ENCODE results near the gene BAIAP2L2.
"Not testable (repeated sequence)": the region's sequence is repeated elsewhere in the genome, so short reads cannot be mapped to it uniquely, and the experiment has no call there.

Gene BAIAP2L2, protein sequence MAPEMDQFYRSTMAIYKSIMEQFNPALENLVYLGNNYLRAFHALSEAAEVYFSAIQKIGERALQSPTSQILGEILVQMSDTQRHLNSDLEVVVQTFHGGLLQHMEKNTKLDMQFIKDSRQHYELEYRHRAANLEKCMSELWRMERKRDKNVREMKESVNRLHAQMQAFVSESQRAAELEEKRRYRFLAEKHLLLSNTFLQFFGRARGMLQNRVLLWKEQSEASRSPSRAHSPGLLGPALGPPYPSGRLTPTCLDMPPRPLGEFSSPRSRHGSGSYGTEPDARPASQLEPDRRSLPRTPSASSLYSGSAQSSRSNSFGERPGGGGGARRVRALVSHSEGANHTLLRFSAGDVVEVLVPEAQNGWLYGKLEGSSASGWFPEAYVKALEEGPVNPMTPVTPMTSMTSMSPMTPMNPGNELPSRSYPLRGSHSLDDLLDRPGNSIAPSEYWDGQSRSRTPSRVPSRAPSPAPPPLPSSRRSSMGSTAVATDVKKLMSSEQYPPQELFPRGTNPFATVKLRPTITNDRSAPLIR

DNA sequence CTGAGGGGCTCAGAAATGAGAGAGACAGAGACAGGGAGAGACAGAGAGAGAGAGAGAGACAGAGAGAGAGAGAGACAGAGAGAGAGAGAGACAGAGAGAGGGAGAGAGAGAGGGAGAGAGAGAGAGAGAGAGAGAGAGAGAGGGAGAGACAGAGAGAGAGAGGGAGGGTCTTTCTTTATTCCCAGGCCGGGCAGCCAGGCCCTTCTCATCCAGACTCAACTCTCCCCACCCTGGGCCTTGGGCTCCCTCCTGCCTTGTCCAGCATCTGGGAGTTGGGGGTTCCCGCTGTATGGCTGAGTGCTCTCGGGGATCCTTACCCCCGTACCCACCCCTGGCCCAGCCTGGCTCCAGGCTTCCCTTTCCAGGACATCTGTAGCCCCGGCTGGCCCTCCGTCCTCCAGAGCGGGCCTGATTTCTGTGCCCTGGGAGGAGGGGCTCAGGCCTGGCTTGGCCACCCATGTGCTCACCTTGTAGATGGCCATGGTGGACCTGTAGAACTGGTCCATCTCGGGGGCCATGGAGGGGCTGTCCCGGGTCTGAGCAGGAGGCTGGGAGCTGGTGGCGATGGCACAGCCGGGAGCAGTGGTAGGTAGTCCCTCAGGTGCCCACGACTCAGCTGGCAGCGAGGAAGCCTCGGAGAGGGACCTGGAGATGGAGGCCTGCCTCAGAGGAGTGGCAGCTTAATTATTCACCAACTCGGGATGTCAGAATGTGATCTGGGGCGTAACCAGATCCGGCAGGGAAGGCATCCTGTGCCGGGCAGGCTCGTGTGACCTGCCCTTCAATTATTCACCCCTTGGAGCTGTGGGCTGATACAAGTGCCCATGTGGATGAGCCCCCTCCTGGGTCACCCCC is at the start of gene BAIAP2L2:
Gene BAIAP2L2, minus strand, starts transcription at position 677 of the 855 bp plus-strand sequence. Its CDS starts 159 bp downstream, at position 518.
- DNase-seq (ENCODE audit: low read depth, low spot score), result no peak
- no peaks in the 10 kb centered on the region for H3K9me3 ChIP-seq (ENCODE audit: control insufficient read depth, insufficient read depth, low read length)
- peaks cover 5% of the 10 kb centered on the region; the same call in 1 of the 2 replicates for H3K4me1 ChIP-seq (ENCODE audit: control insufficient read depth, insufficient read depth, low read length)
- WGBS (ENCODE audit: insufficient coverage, insufficient read length), result no CpG with 5 or more reads among the region's 19 CpGs
- H3K27ac ChIP-seq (ENCODE audit: low read length), result no peak within 1 kb of the TSS
- no peaks in the 10 kb centered on the region for H3K27me3 ChIP-seq (ENCODE audit: control insufficient read depth, insufficient read depth, low read length)
- H3K4me3 ChIP-seq (ENCODE audit: low read length), result no peak within 1 kb of the TSS
- H3K36me3 ChIP-seq (ENCODE audit: control insufficient read depth, insufficient read depth, low read length), result no peaks in the 10 kb centered on the region; the same call in 1 of the 2 replicates

DNA sequence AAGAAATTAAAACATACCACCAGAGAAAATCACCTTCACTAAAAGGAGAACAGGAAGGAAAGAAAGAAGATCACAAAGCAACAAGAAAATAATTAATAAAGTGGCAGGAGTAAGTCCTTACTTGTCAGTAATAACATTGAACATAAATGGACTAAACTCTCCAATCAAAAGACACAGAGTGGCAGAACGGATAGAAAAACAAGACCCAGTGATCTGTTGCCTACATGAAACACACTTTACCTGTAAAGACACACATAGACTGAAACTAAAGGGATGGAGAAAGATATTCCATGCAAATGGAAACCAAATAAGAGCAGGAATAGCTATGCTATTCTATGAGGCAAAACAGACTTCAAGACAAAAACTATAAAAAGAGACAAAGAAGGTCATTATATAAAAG is 45.2 kb upstream of the BAIAP2L2 start:
- DNase-seq (ENCODE audit: low read depth, low spot score), result no peak
- no peak overlapping the region for H3K27ac ChIP-seq (ENCODE audit: low read length)
- H3K4me1 ChIP-seq (ENCODE audit: control insufficient read depth, insufficient read depth, low read length), result no peaks in the 10 kb centered on the region
- no CpG with 5 or more reads among the region's 1 CpG for whole genome bisulfite sequencing (ENCODE audit: insufficient coverage, insufficient read length)
- H3K9me3 ChIP-seq (ENCODE audit: control insufficient read depth, insufficient read depth, low read length), result no peaks in the 10 kb centered on the region
- no peaks in the 10 kb centered on the region for H3K27me3 ChIP-seq (ENCODE audit: control insufficient read depth, insufficient read depth, low read length)
- no peak overlapping the region for H3K4me3 ChIP-seq (ENCODE audit: low read length)
- no peaks in the 10 kb centered on the region for H3K36me3 ChIP-seq (ENCODE audit: control insufficient read depth, insufficient read depth, low read length)

GRCh38 chr22:38154563-38154915 is 44.1 kb upstream of the BAIAP2L2 start:
- not testable (repeated sequence) for H3K27ac ChIP-seq (ENCODE audit: low read length); H3K36me3 ChIP-seq (ENCODE audit: control insufficient read depth, insufficient read depth, low read length); H3K4me1 ChIP-seq (ENCODE audit: control insufficient read depth, insufficient read depth, low read length); H3K4me3 ChIP-seq (ENCODE audit: low read length); H3K9me3 ChIP-seq (ENCODE audit: control insufficient read depth, insufficient read depth, low read length); H3K27me3 ChIP-seq (ENCODE audit: control insufficient read depth, insufficient read depth, low read length); DNase-seq (ENCODE audit: low read depth, low spot score)
- WGBS (ENCODE audit: insufficient coverage, insufficient read length), result no CpG with 5 or more reads among the region's 1 CpG

- H3K27me3 ChIP-seq (ENCODE audit: control insufficient read depth, insufficient read depth, low read length), result no peaks in the 10 kb centered on the region
- DNase-seq (ENCODE audit: low read depth, low spot score), result no peak
- no peaks in the 10 kb centered on the region for H3K9me3 ChIP-seq (ENCODE audit: control insufficient read depth, insufficient read depth, low read length)
- no peak overlapping the region for H3K4me3 ChIP-seq (ENCODE audit: low read length)
- no peaks in the 10 kb centered on the region for H3K4me1 ChIP-seq (ENCODE audit: control insufficient read depth, insufficient read depth, low read length)
- no CpG with 5 or more reads among the region's 4 CpGs for WGBS (ENCODE audit: insufficient coverage, insufficient read length)
- no peaks in the 10 kb centered on the region for H3K36me3 ChIP-seq (ENCODE audit: control insufficient read depth, insufficient read depth, low read length)
- no peak overlapping the region for H3K27ac ChIP-seq (ENCODE audit: low read length)
Observed at GRCh38 chr22:38153821-38154562, 43.5 kb upstream of the BAIAP2L2 start.

DNA sequence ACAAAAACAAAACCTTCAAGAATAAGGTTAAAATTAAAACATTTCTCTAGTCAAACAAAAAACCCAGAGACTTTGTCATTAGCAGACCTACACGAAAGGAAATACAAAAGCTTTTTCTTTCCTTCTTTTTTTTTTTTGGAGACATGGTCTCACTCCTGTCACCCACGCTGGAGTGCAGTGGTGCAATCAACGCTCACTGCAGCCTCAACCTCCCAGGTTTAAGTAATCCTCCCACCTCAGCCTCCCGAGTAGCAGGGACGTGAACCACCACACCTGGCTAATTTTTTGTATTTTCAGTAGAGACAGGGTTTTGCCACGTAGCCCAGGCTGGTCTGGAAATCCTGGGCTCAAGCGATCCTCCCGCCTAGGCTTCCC is 40.6 kb upstream of the BAIAP2L2 start:
- Histone ChIP-seq H3K9me3 (ENCODE audit: control insufficient read depth, insufficient read depth, low read length) (no peaks in the 10 kb centered on the region), H3K36me3 (ENCODE audit: control insufficient read depth, insufficient read depth, low read length) (no peaks in the 10 kb centered on the region), H3K27me3 (ENCODE audit: control insufficient read depth, insufficient read depth, low read length) (no peaks in the 10 kb centered on the region), H3K4me3 (ENCODE audit: low read length) (no peak overlapping the region), H3K27ac (ENCODE audit: low read length) (no peak overlapping the region), H3K4me1 (ENCODE audit: control insufficient read depth, insufficient read depth, low read length) (no peaks in the 10 kb centered on the region)
- DNase-seq (ENCODE audit: low read depth, low spot score), result no peak
- WGBS (ENCODE audit: insufficient coverage, insufficient read length), result no CpG with 5 or more reads among the region's 8 CpGs

GRCh38 chr22:38148245-38148644 is 37.8 kb upstream of the BAIAP2L2 start:
- Histone ChIP-seq H3K27ac (ENCODE audit: low read length) (no peak overlapping the region), H3K4me1 (ENCODE audit: control insufficient read depth, insufficient read depth, low read length) (0 out of 2 replicates have a peak, but pooled peaks cover 2% of the 10 kb centered on the region), H3K9me3 (ENCODE audit: control insufficient read depth, insufficient read depth, low read length) (no peaks in the 10 kb centered on the region), H3K4me3 (ENCODE audit: low read length) (no peak overlapping the region), H3K27me3 (ENCODE audit: control insufficient read depth, insufficient read depth, low read length) (no peaks in the 10 kb centered on the region), H3K36me3 (ENCODE audit: control insufficient read depth, insufficient read depth, low read length) (peaks cover 3% of the 10 kb centered on the region; the same call in 1 of the 2 replicates)
- no peak for DNase-seq (ENCODE audit: low read depth, low spot score)
- WGBS (ENCODE audit: insufficient coverage, insufficient read length), result no CpG with 5 or more reads among the region's 5 CpGs

DNA sequence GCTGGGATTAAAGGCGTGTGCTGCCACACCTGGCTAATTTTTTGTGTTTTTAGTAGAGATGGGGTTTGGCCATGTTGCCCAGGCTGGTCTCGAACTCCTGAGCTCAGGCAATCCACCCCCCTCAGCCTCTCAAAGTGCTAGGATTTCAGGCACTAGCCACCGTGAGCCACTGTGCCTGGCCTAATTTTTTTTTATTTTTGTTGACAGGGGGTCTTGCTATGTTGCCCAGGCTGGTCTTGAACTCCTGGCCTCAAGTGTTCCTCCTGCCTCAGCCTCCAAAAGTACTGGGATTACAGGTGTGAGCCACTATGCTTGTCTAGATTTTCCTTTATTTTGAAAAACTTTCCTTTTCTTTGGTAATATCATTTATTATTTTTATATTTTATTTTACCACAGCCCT is 35.7 kb upstream of the BAIAP2L2 start:
- not testable (repeated sequence) for H3K36me3 ChIP-seq (ENCODE audit: control insufficient read depth, insufficient read depth, low read length); H3K9me3 ChIP-seq (ENCODE audit: control insufficient read depth, insufficient read depth, low read length); DNase-seq (ENCODE audit: low read depth, low spot score); H3K27me3 ChIP-seq (ENCODE audit: control insufficient read depth, insufficient read depth, low read length); H3K4me1 ChIP-seq (ENCODE audit: control insufficient read depth, insufficient read depth, low read length); H3K4me3 ChIP-seq (ENCODE audit: low read length); H3K27ac ChIP-seq (ENCODE audit: low read length)
- WGBS (ENCODE audit: insufficient coverage, insufficient read length), result no CpG with 5 or more reads among the region's 3 CpGs

DNA sequence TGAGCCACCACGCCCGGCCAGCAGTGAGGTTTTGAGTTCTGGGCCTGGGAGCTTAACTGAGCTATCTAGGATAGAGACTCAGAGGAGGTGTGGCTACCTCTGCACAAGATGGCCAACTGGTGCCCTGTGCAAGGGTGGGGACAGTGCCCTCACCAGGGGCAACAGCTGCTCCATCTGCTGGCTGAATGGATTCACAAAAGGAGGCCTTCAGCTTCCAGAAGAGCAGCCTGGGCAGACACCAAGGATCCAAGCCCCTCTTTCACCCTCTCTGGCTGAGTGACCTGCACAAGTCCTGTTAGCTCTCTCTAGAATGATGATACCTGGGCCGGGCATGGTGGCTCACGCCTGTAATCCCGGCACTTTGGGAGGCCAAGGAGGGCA is 33.5 kb upstream of the BAIAP2L2 start:
- no CpG with 5 or more reads among the region's 5 CpGs for WGBS (ENCODE audit: insufficient coverage, insufficient read length)
- H3K27ac ChIP-seq (ENCODE audit: low read length), result no peak overlapping the region
- H3K4me1 ChIP-seq (ENCODE audit: control insufficient read depth, insufficient read depth, low read length), result peaks cover 2% of the 10 kb centered on the region; the same call in 1 of the 2 replicates
- DNase-seq (ENCODE audit: low read depth, low spot score), result no peak
- H3K4me3 ChIP-seq (ENCODE audit: low read length), result no peak overlapping the region
- H3K36me3 ChIP-seq (ENCODE audit: control insufficient read depth, insufficient read depth, low read length), result peaks cover 3% of the 10 kb centered on the region; the same call in 1 of the 2 replicates
- no peaks in the 10 kb centered on the region for H3K9me3 ChIP-seq (ENCODE audit: control insufficient read depth, insufficient read depth, low read length)
- no peaks in the 10 kb centered on the region for H3K27me3 ChIP-seq (ENCODE audit: control insufficient read depth, insufficient read depth, low read length)

- no peaks in the 10 kb centered on the region for H3K9me3 ChIP-seq (ENCODE audit: control insufficient read depth, insufficient read depth, low read length)
- no peaks in the 10 kb centered on the region for H3K27me3 ChIP-seq (ENCODE audit: control insufficient read depth, insufficient read depth, low read length)
- WGBS (ENCODE audit: insufficient coverage, insufficient read length), result no CpG with 5 or more reads among the region's 5 CpGs
- peaks cover 3% of the 10 kb centered on the region; the same call in 1 of the 2 replicates for H3K36me3 ChIP-seq (ENCODE audit: control insufficient read depth, insufficient read depth, low read length)
- DNase-seq (ENCODE audit: low read depth, low spot score), result no peak
- no peak overlapping the region for H3K4me3 ChIP-seq (ENCODE audit: low read length)
- H3K27ac ChIP-seq (ENCODE audit: low read length), result no peak overlapping the region
- peaks cover 2% of the 10 kb centered on the region; the same call in 1 of the 2 replicates for H3K4me1 ChIP-seq (ENCODE audit: control insufficient read depth, insufficient read depth, low read length)
Observed at GRCh38 chr22:38142606-38143005, 32.1 kb upstream of the BAIAP2L2 start.

Data from iPS DF 6.9 (cell line).